CD4-positive, CD25-positive, alpha-beta regulatory T cell (primary cell): Measurements from ENCODE around the gene CPEB1. TPM values are rescaled to one million over a fixed set of nuclear protein-coding genes. Genes with fewer than 3 reads are reported as not detected.
"Not testable (repeated sequence)": the region's sequence is repeated elsewhere in the genome, so short reads cannot be mapped to it uniquely, and the experiment has no call there.

ENCODE experiments used
- ATAC-seq, 2 donors: fragments of 150-1000 bp; cut with Tn5 transposase; one replicate each; pipeline ENCODE4 v1.10.0; 2021; ENCODE audit warnings: low read depth in 2 of 2, moderate number of reproducible peaks in 2 of 2, moderate library complexity in 1 of 2
- DNase-seq, 3 donors: peaks; one replicate each; pipeline versions ENCODE4 v3.0.0 to v3.0.0-alpha.2; 2012 to 2022; ENCODE audit warnings: mixed read lengths in 1 of 3
- H3K27ac ChIP-seq: one replicate; pipeline ENCODE4 v1.7.0; 2013; ENCODE audit warnings: mild to moderate bottlenecking, low read length; ENCODE audit not compliant: insufficient read depth, poor library complexity, severe bottlenecking
- H3K27me3 ChIP-seq: one replicate; pipeline ENCODE4 v1.7.0; 2013; ENCODE audit warnings: low read length; ENCODE audit not compliant: control insufficient read depth, insufficient read depth
- H3K36me3 ChIP-seq: one replicate; pipeline ENCODE4 v1.7.0; 2013; ENCODE audit warnings: mild to moderate bottlenecking, low read length, moderate library complexity; ENCODE audit not compliant: control insufficient read depth, insufficient read depth
- H3K4me1 ChIP-seq: 2 replicates; pipeline ENCODE4 v1.7.0; 2013; ENCODE audit warnings: mild to moderate bottlenecking, low read length; ENCODE audit not compliant: insufficient read depth, control insufficient read depth, poor library complexity, severe bottlenecking
- H3K4me3 ChIP-seq: one replicate; pipeline ENCODE4 v1.7.0; 2013; ENCODE audit warnings: low read depth, mild to moderate bottlenecking, low read length, moderate library complexity
- H3K9me3 ChIP-seq, 2 experiments: 1 replicate in 1 of 2; 2 replicates in 1 of 2; pipeline ENCODE4 v1.7.0; 2013; ENCODE audit warnings: low read length in 2 of 2, mild to moderate bottlenecking in 1 of 2, moderate library complexity in 1 of 2; ENCODE audit not compliant: control insufficient read depth in 2 of 2
- H3K27ac Mint-ChIP-seq, 3 donors: one replicate each; pipeline ENCODE4 v1.8.0; 2020 to 2022; ENCODE audit warnings: mild to moderate bottlenecking in 3 of 3, mixed read lengths in 3 of 3, moderate library complexity in 2 of 3
- H3K27me3 Mint-ChIP-seq: one replicate; pipeline ENCODE4 v1.8.0; 2022; ENCODE audit warnings: mild to moderate bottlenecking, mixed read lengths
- H3K36me3 Mint-ChIP-seq: one replicate; pipeline ENCODE4 v1.8.0; 2020; ENCODE audit warnings: mixed read lengths
- H3K4me1 Mint-ChIP-seq, 4 donors: one replicate each; pipeline ENCODE4 v1.8.0; 2020 to 2022; ENCODE audit warnings: mixed read lengths in 4 of 4, mild to moderate bottlenecking in 1 of 4
- H3K4me3 Mint-ChIP-seq, 4 donors: one replicate each; pipeline ENCODE4 v1.8.0; 2020 to 2022; ENCODE audit warnings: mild to moderate bottlenecking in 4 of 4, mixed read lengths in 4 of 4, moderate library complexity in 3 of 4
- H3K9me3 Mint-ChIP-seq, 7 donors: one replicate each; pipeline ENCODE4 v1.8.0; 2020 to 2022; ENCODE audit warnings: mixed read lengths in 7 of 7, mild to moderate bottlenecking in 3 of 7, moderate library complexity in 2 of 7
- polyA plus RNA-seq, 4 donors: library from polyadenylated mRNA; unstranded; fragments of 300-500 nt; fragmentation: Illumina TruSeq; gene quantifications; one replicate each; pipeline ENCODE4 v1.2.3, GENCODE V29; 2021
- total RNA-seq: library from RNA; stranded (reverse); gene quantifications from one replicate; pipeline ENCODE4 v1.2.3, GENCODE V29; 2022

The CPEB1 gene
- total and polyA plus RNA-seq, 5 donors from 2014 or later, result 0.09 to 0.68 (median 0.60) TPM; not detected in 2

DNA sequence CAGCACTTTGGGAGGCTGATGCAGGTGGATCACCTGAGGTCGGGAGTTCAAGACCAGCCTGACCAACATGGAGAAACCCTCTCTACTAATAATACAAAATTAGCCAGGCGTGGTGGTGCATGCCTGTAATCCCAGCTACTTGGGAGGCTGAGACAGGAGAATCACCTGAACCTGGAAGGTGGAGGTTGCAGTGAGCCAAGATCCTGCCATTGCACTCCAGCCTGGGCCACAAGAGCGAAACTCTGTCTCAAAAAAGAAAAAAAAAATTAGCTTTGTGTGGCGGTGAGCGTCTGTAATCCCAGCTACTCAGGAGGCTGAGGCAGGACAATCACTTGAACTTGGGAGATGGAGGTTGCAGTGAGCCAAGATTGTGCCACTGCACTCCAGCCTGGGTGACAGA lies 112.0 kb downstream of the CPEB1 start:
- ATAC-seq, H3K27ac Mint-ChIP-seq, DNase-seq, H3K4me3 Mint-ChIP-seq, H3K9me3 Mint-ChIP-seq, H3K27me3 Mint-ChIP-seq, H3K9me3 ChIP-seq, H3K4me3 ChIP-seq, H3K27me3 ChIP-seq, H3K27ac ChIP-seq: not testable (repeated sequence)
- H3K36me3 ChIP-seq, result peaks cover 53% of the 10 kb centered on the region
- peaks cover 0 to 39% (median 17%) of the 10 kb centered on the region in 4 donors for H3K4me1 Mint-ChIP-seq
- peaks cover 41% of the 10 kb centered on the region for H3K36me3 Mint-ChIP-seq
- peaks cover 24% of the 10 kb centered on the region for H3K4me1 ChIP-seq

- not testable (repeated sequence) for H3K27ac Mint-ChIP-seq, H3K27me3 ChIP-seq, ATAC-seq, H3K27ac ChIP-seq, DNase-seq, H3K9me3 ChIP-seq, H3K27me3 Mint-ChIP-seq, H3K4me3 Mint-ChIP-seq, H3K4me3 ChIP-seq, H3K9me3 Mint-ChIP-seq
- Histone ChIP-seq H3K36me3 (peaks cover 53% of the 10 kb centered on the region), H3K4me1 (peaks cover 20% of the 10 kb centered on the region)
- Mint-ChIP-seq H3K36me3 (peaks cover 41% of the 10 kb centered on the region), H3K4me1 (peaks cover 0 to 35% (median 17%) of the 10 kb centered on the region in 4 donors)
Measured at GRCh38 chr15:82534457-82534861, 112.7 kb downstream of the CPEB1 start.

DNA sequence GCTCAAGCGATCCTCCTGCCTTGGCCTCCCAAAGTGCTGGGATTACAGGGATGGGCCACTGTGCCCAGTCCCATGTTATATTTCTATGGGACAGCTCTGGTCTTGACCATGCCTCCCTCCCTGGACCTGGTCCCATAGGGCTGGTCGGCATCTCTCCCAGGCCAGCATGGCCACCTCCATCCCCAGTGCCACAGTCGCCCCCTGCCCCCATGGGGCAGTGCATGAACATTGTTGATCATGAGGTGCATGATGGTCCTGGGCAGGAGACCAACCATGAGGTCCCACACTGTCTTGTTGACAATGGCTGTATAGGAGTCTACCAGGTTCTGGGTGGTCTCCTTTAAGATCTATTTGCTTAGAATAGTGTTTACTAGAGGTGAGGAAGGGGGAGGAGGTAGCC lies 113.4 kb downstream of the CPEB1 start:
- ATAC-seq (no peak), DNase-seq (no peak)
- Mint-ChIP-seq H3K4me1 (peaks cover 0 to 29% (median 12%) of the 10 kb centered on the region in 4 donors), H3K27ac (no peak overlapping the region), H3K9me3 (no peaks in the 10 kb centered on the region), H3K4me3 (no peak overlapping the region), H3K27me3 (no peaks in the 10 kb centered on the region), H3K36me3 (peaks cover 36% of the 10 kb centered on the region)
- Histone ChIP-seq H3K27ac (no peak overlapping the region), H3K9me3 (no peaks in the 10 kb centered on the region), H3K27me3 (no peaks in the 10 kb centered on the region), H3K4me1 (peaks cover 13% of the 10 kb centered on the region), H3K36me3 (peaks cover 51% of the 10 kb centered on the region), H3K4me3 (no peak overlapping the region)

- Mint-ChIP-seq H3K36me3 (peaks cover 33% of the 10 kb centered on the region), H3K4me3 (no peak overlapping the region), H3K4me1 (peaks cover 0 to 21% (median 10%) of the 10 kb centered on the region in 4 donors), H3K9me3 (no peaks in the 10 kb centered on the region), H3K27ac (peak overlapping the region in 1 of 3 donors; percentile 61), H3K27me3 (no peaks in the 10 kb centered on the region)
- Histone ChIP-seq H3K27me3 (no peaks in the 10 kb centered on the region), H3K27ac (no peak overlapping the region), H3K9me3 (no peaks in the 10 kb centered on the region), H3K4me1 (peaks cover 6% of the 10 kb centered on the region), H3K36me3 (peaks cover 44% of the 10 kb centered on the region), H3K4me3 (no peak overlapping the region)
- ATAC-seq, result no peak
- DNase-seq, result no peak
Measured at GRCh38 chr15:82532991-82533481, 114.1 kb downstream of the CPEB1 start.

- no peak for ATAC-seq
- no peaks in the 10 kb centered on the region for H3K27me3 Mint-ChIP-seq
Measured at GRCh38 chr15:82532383-82532990, 114.7 kb downstream of the CPEB1 start.

DNA sequence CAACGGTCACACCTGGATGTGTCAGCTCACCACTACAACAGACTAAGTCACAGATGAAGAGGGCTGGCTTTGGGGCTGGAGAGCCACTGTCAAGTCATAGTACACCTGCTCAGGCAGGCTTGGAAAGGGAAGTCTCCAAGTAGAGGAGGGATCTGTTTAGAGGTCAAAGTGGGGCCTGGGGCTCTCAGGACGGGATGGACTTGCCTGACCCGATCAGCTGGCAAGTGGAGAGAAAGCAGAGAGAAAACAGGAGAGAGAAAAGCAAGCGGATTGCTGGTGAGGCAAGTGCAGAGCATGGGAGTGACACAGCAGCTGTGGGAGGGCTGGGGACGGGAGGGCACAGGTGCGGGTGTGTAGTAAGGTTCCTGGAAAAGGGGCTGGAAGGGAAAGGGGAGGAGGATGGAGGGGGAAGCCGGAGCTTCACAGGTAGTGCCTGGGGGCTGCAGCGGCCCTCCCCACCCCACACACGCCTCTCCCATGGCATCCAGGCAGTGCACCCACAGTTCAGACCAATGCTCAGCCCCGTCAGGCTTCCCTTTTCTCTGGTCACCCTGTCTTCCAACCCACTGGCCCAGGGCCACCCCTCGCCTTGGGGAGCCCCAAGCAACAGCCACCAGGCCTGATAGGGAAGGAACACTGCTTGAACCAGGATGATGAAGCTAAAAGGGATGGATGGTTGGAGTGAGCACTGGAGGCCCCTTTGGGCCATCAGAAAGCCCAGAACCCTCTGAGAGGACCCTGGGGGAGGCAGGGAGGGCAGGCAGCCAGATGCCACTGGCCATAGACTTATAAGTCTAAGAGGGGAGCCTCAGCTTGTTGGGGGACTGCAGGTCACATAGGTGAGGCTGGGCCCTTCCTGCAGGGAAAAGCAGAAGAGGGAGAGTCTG lies 115.4 kb downstream of the CPEB1 start:
- Mint-ChIP-seq H3K36me3 (peaks cover 21% of the 10 kb centered on the region), H3K4me3 (peak overlapping the region in 1 of 4 donors; percentile 78), H3K27ac (peak overlapping the region in 1 of 3 donors; percentile 92), H3K27me3 (no peaks in the 10 kb centered on the region), H3K4me1 (peaks cover 0 to 11% (median 7%) of the 10 kb centered on the region in 4 donors), H3K9me3 (no peaks in the 10 kb centered on the region)
- H3K27ac ChIP-seq, result no peak overlapping the region
- H3K27me3 ChIP-seq, result no peaks in the 10 kb centered on the region
- no peaks in the 10 kb centered on the region for H3K9me3 ChIP-seq
- peaks cover 31% of the 10 kb centered on the region for H3K36me3 ChIP-seq
- ATAC-seq, result no peak
- H3K4me3 ChIP-seq, result no peak overlapping the region
- no peak for DNase-seq
- peaks cover 6% of the 10 kb centered on the region for H3K4me1 ChIP-seq

More at GRCh38 chr15:82532383-82532990, 114.7 kb downstream of the CPEB1 start:
- peaks cover 6% of the 10 kb centered on the region for H3K4me1 ChIP-seq
- Mint-ChIP-seq H3K27ac (peak overlapping the region in 1 of 3 donors; percentile 89), H3K36me3 (peaks cover 28% of the 10 kb centered on the region), H3K4me1 (peaks cover 0 to 16% (median 10%) of the 10 kb centered on the region in 4 donors), H3K9me3 (no peaks in the 10 kb centered on the region), H3K4me3 (peak overlapping the region in 1 of 4 donors; percentile 78)
- H3K4me3 ChIP-seq, result no peak overlapping the region
- H3K27ac ChIP-seq, result no peak overlapping the region
- H3K27me3 ChIP-seq, result no peaks in the 10 kb centered on the region
- peaks cover 38% of the 10 kb centered on the region for H3K36me3 ChIP-seq
- DNase-seq, result no peak
- no peaks in the 10 kb centered on the region for H3K9me3 ChIP-seq

DNA sequence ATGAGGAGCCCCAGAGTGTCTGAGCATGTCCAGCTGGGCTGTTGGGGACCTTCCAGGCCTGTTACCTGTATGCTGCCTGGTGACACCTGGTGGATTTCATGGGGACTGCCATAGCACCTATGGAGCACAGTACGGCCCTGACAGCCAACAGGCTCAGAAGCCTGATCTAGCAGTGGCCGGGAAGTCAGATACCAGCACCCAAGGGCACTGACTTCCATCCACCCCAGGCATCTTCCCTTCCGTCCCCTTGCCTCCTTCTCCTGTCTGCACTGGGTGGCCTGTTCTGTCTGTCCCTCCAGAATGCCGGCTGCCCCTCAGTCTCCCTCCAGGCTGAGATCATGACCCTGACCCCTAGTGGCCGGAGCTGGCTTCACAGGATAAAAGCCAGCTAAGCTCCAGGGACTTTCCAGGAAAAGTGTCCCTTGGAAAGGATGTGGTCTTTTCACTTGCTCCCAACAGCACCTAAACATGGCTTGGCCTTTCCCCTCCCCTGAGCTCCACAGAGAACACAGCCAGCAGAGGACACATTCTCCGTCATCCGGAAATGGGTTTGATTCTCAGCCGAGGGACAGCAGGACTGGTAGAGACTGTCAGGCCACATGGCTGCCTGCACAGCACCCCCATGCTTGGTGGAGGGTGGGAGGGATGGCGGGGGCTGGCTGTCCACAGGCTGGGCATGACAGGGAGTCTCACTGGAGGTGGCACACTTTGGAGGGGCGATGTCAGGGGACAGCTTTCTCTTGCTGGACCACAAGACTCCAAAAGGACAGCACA lies 116.4 kb downstream of the CPEB1 start:
- no peaks in the 10 kb centered on the region for H3K9me3 Mint-ChIP-seq
- Histone ChIP-seq H3K9me3 (no peaks in the 10 kb centered on the region), H3K4me1 (peaks cover 6% of the 10 kb centered on the region), H3K27me3 (no peaks in the 10 kb centered on the region), H3K36me3 (peaks cover 21% of the 10 kb centered on the region), H3K27ac (no peak overlapping the region), H3K4me3 (peak overlapping the region; percentile 63)
- DNase-seq (peak; percentile 55 to 80 (median 75)), ATAC-seq (peak; percentile 84 to 86)
- H3K4me3 Mint-ChIP-seq, result peak overlapping the region; percentile 31 to 85 (median 59)
- H3K4me1 Mint-ChIP-seq, result peaks cover 0 to 9% (median 6%) of the 10 kb centered on the region in 4 donors
- peaks cover 14% of the 10 kb centered on the region for H3K36me3 Mint-ChIP-seq
- H3K27me3 Mint-ChIP-seq, result no peaks in the 10 kb centered on the region
- H3K27ac Mint-ChIP-seq, result peak overlapping the region in 2 of 3 donors; percentile 57 to 85
